Stimulated activated CD4-positive, alpha-beta T cell treated with anti-CD3 and anti-CD28 coated beads, Interleukin-4, amount 100 ng/mL, for 1 hour (primary cell): ENCODE results near the gene TRAPPC10.

Source experiments
- DNase-seq: peaks from one replicate; pipeline ENCODE4 v3.0.0-alpha.2; 2020

Gene TRAPPC10

DNA sequence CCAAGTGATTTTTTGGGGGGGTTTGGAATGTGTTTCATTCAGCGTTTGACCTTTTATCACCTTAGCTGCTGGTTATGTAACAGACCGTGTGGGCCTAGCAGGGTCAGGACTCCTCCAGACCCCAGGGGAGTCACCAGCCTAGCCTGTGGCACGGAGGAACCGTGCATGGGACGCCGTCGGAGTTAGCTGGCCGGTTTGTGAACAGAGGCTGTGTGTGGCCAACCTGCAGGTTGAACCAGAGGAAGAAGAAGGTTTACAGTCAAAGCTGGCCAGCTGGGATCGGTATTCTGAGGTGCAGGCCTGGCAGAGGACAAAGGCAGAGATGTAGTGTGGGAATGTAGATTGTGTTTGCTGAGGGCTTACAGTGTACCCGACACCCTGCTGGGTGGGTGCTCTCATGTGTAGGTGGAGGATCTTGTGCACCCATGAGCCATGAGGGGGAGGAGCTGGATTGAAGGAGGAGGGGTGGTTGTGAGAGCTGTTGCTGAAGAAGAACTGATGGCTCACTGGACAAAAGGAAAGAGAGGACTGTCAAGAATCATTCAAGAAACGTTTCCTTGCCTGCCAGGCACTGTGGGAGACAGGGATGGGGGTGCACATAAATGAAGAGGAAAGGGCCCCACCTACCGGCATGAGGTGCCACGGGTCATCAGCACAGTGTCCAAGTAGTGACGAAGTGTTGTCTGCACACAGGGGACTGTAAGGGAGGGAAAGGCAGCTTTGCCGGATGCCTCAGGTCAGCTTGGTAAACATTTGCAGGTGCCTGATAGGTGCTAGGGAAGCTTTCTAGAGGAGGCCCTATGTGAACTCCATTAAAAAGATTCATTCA, 55.1 kb downstream of the TRAPPC10 start:
- no peak for DNase-seq

DNA sequence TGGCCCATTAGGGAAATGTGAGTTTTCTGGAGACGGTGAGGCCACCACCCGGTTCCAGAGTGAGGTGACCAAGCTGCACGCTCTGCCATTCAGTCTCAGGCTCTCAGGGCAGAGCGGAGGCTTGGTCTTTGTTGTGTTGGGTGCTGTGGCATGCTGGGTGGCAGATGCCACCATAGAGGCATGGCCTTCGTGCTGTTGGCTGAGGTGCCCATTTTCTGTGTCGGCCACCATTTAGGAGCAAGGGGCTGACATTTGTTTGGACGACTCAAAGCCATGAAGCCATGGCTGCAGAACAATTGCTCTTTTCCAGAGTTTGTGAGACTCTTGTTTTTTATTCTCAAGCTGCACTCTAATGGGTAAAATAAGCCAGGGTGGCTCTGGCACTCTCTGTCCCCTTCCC, 58.3 kb downstream of the TRAPPC10 start:
- no peak for DNase-seq

DNA sequence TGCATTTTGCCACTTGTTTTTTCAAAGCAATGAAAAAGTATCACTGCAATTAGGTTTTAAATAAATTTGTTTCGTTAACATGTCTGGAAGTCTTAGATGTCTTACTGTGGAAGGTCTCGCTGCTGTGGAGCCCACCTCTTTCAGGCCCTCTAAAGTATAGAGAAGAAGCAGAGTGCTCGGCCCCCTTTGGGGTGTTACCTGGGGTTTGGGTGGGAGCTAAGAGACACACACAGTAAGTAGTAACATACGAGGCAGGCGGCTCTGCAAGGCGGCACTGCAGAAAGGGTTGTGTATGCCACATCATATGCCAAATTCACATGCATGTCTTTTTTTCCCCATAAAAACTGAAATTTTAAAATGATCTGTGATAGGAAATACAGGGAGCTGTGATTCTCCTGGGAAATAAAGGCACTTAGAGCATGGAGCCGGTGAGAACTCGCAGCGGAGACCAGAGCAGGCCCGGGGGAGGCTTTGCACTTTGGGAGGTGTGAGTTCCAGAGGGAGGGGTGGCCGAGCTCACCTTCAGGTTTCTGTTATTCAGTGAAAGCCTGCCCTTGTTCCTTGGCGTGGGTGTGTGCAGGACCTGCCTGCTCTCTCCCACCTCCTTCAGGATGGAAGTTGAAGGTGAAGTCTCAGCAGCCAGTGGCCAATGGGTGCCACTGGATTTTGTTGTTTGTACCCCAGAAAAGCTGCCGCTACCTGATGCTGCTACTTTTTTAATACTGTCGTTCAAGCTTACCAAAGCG, 59.4 kb downstream of the TRAPPC10 start:
- no peak for DNase-seq

DNA sequence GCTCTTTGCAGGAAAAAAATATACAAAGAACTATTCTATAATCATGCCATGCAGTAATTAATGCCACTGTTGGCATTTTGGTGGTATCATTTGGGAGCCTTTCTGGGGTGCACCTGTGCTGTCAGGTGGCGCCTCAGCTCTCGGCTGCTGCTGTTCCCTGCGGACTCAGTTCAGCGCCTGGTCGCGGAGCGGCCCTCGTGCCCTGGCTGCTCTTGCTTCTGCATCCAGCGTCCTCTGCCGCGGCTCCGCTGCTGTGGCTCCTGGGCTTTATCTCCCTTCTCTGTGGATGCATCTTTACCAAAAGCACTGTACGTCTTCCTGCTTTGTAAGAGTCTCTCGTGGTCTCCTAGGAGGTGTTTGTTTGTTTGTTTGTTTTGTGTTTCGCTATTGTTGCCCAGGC, 60.0 kb downstream of the TRAPPC10 start:
- DNase-seq, result no peak

DNA sequence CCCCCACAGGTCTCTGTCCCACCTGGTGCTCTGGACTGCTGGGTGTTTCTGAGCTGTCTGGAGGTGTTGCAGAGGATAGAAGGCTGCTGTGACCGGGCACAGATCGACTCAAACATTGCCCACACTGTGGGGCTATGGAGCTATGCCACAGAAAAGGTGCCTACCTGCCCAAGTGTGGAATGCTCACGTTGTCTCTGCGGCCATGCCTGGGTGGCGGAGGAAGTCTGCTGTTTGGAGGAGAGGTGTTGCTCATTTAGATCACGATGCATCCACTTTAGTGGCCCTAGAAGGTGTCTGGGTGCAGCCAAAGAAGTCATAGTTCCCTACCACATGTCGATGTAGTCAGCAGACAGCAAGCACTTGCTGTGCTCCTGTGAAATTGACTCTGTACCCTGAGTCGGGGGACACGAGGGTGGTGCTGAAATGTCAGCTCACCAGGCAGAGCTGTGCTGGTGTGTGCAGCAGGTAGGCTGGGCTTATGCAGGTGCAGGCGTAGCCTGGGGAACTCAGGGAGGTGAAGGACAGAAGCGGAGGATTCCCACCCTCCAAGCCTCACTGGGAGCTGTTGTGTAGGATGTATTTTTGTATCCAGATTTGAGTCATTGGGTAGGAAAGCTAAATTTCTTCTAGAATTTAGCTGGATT, 62.3 kb downstream of the TRAPPC10 start:
- DNase-seq, result no peak

DNA sequence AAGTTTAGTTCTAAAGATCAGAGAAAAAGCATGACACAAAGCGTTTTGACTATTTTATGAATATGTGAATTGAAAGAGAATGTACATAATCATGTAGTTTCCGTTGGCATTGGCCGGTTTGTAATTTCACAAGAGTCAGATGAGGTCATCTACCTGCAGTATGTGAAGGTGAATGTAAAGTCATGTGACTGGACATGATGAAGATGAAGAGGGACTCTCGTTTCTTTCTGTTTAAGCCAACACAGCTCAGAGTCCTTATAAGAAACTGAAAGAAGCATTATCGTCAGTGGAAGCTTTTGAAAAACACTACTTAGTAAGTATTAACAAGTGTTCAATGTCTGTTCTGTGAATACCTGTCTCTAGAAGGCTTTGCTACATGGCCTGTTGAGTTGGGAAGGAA, 64.2 kb downstream of the TRAPPC10 start:
- DNase-seq, result no peak

DNA sequence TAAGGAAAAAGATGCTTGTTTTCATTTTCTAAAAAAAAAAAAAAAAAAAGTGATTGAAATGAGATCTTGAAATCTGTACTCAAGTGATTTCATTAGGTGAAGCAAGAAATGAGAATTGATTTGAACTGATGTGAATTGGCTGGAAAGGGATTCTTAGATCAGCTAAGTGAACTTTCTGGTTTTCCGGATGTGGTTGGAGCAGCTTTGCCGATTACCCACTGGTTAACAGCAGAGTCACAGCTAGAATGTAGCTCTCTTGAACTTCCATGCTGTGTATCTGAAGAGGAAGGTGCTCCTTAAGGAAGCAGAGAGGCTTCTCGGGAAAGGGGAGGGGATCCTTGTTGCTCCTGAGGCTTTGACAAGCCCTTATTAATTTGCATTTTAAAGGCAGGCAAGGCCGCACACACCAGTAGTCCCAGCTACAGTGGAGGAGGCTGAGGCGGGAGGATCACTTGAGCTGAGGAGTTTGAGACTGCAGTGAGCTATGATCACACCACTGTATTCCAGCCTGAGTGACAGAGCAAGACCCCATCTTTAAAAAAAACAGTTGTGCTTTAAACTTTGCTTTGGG, 66.4 kb downstream of the TRAPPC10 start:
- no peak for DNase-seq

DNA sequence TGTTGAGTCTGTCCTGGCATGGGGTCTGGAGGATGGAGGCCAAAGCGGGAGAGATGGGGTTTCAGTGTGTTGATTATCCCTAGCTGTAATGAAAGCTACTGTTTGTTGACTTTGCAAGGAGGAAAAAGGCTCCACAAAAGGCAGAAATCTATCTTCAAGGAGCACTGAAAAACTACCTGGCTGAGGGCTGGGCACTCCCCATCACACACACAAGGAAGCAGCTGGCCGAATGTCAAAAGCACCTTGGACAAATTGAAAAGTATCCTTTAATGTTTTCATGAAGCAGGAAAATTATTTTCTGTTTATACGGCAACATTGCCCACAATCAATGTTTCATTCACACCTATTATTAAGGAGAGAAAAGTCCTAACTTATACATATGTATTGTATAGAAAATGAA, 67.3 kb downstream of the TRAPPC10 start:
- no peak for DNase-seq

DNA sequence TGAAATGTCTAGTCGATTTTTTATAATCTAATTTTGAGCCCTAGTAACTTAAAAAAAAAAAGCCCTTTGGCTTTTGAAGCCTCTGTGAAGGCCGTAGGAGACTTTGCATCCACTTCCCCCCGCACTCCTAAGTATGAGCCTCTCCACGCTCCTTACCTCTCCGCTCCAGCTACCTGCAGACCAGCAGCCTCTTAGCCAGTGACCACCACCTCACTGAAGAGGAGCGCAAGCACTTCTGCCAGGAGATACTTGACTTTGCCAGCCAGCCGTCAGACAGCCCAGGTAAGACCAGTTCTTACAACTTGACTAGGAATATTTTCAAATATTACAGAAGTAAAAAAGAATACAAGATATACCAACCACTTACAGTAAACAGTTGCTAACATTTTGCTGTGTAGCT, 67.7 kb downstream of the TRAPPC10 start:
- no peak for DNase-seq

DNA sequence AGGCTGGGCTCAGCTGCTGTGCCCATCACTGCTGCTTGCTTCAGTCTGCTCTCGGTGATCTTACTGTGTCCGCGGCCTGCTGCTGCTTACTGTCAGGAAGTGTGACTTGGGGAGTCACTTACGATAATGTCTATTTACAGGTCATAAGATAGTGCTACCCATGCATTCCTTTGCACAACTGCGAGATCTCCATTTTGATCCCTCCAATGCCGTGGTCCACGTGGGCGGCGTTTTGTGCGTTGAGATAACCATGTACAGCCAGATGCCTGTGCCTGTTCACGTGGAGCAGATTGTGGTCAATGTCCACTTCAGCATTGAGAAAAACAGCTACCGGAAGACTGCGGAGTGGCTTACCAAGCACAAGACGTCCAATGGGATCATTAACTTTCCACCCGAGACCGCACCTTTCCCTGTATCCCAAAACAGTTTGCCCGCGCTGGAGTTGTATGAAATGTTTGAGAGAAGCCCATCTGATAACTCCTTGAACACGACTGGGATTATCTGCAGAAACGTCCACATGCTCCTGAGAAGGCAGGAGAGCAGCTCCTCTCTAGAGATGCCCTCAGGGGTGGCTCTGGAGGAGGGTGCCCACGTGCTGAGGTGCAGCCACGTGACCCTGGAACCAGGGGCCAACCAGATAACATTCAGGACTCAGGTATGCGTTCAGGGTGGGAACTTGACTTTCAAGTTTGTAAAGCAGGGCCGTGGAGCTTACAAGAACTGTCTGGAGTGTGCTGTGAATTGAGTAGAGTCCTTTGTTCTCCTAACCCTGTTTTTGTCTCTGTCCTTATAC, 70.7 kb downstream of the TRAPPC10 start:
- no peak for DNase-seq

DNA sequence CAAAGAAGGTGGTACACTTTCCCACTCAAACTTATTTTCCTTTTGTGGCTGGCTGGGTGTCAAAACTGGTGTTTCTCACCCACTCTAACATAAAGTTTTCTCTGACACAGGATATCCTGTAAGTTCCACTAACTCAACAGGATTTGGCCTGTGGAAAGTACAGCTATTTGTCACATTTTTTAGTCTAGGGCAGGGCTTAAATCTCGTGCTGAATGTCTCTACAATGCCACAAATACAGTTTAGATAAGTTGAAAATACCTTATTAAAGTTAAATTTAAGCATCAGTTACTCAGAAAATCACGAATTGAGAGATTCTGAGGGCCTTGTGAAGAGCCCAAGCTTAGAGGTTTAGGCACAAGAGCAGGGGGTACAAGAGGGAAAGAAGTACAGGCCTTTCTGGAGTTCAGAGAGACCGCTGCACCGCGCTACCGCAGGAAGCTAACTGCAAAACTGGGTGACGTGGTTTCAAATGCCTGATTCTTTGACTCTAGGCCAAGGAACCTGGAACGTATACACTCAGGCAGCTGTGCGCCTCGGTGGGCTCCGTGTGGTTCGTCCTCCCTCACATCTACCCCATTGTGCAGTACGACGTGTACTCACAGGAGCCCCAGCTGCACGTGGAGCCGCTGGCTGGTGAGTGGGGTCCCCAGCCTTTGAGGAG, 71.7 kb downstream of the TRAPPC10 start:
- peak; percentile 46 for DNase-seq

DNA sequence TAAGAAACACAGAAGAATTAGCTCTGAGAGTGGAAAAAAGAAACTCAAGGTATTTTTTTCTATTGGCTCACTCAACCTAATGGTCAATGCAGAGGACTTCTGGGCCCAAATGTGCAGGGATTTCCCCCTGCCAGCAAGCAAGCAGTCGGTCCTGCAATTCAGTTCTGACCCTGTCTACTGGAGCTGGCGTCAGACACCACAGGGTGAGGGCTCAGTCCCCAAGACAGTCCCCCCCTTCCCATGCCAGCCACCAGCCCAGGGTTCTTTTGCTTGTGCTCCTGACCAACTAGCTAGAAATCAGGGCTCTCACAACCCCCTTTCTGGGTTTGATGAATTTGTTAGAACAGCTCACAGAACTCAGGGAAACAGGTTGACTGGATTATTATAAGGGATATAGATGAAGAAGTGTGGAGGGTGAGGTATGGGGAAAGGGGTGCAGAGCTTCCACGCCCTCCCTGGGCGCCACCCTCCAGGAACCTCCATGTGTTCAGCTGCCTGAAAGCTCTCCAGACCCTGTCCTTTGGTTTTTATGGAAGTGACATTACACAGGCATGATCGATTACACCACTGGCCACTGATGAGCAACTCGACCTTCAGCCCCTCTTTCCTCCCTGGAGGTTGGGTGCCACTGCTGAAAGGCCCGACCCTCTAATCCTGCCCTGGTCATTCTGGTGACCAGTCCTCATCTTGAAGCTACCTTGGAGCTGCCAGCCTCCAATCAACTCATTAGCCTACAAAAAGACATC, 72.6 kb downstream of the TRAPPC10 start:
- DNase-seq, result no peak

DNA sequence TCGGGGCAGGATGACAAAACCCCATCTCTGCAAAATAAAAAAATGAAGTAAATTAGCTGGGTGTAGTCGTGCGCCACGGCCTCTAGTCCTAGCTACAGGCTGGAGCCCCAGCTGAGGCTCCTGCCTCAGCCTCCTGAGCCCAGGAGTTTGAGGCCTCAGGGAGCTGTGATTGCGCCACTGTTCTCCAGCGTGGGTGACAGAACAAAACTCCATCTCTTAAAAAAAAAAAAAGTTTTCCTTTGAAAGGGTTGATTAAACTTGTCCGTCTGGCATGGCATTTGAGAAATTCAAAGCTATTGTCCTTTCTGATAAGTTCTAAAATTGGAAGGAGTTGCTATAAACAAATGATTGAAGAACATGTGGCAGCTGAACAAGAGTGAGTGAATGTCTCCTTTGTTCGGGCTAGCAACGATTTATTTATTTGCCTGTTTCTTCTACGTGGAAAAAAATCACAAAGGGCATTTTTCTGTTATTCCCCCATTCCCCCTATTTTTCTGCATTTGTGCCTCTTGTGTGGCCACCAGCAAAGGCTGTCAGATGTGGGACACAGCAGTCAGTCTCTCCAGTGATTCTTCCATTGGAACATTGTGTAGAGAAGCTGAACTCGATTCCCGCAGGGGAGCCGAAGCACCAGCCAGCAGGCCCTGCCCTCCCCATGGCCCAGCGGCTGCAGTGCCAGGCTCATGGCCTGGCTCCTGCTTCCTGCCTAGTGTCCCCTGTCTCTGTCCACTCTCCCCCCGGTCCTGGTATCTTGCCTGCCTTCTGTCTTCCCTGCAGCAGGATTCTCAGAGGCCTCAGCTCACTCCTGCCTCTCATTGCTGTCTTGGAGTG, 73.6 kb downstream of the TRAPPC10 start:
- no peak for DNase-seq

DNA sequence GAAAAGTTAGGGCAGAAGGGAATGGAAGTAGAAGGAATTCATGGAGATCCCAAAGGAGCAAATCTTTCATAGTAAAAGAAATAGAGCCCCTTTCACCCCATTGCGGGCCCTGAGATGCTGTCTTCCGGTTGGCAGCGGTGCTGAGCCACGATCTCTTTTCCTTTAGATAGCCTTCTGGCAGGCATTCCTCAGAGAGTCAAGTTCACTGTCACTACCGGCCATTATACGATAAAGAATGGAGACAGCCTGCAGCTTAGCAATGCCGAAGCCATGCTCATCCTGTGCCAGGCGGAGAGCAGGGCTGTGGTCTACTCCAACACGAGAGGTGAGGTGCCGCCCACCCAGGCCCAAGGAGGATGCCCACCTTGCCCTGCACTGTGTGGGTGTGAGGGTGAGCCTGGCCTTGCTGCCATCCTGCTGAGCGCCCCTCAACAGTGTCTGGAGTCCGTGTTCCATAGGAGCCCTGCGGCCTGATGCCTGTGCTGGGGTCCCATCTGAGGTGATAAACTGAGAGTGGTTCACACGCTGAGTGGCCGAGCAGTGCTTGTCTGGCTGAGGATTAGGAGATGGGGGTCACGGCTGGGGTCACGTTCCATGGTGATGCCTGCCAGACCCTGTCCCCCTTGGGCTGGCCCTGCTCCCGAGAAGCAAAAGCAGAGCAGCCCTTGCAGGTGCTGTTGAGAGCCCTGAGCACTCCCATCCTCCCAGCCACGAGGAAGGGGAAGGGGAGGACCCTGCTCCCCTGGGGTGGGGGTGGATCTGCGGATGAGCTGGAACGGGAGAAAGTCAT, 74.7 kb downstream of the TRAPPC10 start:
- no peak for DNase-seq

DNA sequence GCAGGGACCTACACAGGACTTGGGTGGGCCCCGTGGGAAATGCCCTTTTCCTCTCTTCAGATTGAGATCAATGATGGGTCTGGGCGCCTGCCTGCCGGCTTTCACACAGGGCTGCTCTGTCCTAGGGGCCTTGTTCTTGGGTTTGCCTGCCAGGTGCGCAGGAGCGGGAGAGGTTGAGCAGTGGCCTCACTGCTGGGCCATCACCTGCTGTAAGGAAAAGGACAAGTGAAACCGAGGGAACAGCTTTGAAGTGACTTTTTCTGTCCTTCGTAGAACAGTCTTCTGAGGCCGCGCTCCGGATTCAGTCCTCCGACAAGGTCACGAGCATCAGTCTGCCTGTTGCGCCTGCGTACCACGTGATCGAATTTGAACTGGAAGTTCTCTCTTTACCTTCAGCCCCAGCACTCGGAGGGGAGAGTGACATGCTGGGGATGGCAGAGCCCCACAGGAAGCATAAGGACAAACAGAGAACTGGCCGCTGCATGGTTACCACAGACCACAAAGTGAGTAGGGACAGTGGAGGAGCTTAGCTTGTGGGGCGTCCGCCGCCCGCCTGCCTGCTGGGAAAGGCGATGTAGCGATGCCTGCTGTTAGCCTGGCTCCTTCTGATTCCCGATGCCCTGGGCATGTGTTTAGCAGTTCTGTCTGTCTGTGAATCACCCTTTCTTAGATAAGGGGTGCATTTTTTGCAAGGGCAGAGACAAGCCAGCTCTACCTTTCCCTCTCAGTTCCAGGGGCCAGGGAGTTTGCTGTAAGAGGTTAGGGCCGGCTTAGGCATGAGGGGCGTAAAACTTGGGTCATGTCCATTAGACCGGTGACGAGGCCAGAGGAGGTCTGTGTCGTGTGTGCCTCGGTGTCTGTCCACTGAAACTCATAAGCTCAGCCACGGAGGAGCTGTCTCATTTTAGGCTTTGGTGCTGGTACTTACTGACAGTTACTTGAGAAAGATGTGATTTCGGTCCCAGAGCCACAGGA, 75.6 kb downstream of the TRAPPC10 start:
- no peak for DNase-seq

DNA sequence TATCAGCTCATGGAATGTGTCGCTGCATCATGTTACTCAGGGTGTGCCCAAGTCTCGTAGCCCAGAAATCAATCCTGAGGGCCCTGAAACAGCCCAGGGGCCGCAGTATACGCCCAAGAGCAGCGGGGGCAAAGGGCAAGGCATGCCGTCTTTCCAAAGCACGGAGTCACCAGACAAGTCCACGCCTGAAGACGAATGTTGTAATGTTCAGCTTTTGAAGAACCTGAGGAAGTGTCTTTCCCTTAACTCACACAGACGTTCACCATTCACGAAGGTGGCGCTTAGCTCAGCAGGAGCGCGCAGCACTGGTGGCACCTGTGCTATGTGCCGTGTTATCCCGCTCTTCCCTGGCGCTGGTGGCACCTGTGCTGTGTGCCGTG, 76.3 kb downstream of the TRAPPC10 start:
- no peak for DNase-seq

DNA sequence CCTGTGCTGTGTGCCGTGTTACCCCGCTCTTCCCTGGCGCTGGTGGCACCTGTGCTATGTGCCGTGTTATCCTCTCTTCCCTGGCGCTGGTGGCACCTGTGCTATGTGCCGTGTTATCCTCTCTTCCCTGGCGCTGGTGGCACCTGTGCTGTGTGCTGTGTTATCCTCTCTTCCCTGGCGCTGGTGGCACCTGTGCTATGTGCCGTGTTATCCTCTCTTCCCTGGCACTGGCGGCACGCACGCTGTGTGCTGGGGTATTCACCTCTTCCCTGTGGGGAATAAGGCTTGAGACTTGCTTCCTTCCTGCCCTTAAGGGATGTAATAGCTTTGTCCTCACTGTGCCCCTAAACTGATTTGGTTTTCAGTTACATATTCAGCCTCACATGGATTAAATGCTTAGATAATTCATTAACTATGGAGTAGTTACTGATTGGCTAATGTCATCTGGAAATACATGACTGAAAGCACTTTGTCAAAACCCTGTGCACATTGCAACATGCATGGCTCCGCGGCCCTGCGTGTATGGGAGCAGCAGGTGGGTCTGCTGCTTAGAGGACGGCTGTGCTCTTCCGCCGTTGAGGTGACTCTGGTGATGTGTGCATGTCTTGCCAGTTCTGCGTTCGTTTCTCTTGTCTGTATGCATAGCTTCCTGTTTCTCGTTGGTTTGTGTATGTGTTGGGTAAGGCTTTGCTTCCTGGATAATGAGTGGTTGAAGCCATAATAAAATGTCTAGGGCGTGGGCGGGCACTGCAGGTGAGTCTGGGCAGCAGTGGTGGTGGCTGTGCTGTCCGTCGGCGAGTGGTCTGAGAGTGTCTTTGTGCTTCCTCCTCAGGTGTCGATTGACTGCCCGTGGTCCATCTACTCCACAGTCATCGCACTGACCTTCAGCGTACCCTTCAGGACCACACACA, 77.1 kb downstream of the TRAPPC10 start:
- DNase-seq, result no peak
